ENCODE measurements around the gene RIPK1.
"Not testable (repeated sequence)": the region's sequence is repeated elsewhere in the genome, so short reads cannot be mapped to it uniquely, and the experiment has no call there.

The RIPK1 gene

GRCh38 chr6:3136292-3137011 lies 68.2 kb downstream of the RIPK1 start:
- no peak for DNase-seq (ENCODE audit: low spot score)

GRCh38 chr6:3137057-3137777 lies 68.9 kb downstream of the RIPK1 start:
- no peak for DNase-seq (ENCODE audit: low spot score)

DNA sequence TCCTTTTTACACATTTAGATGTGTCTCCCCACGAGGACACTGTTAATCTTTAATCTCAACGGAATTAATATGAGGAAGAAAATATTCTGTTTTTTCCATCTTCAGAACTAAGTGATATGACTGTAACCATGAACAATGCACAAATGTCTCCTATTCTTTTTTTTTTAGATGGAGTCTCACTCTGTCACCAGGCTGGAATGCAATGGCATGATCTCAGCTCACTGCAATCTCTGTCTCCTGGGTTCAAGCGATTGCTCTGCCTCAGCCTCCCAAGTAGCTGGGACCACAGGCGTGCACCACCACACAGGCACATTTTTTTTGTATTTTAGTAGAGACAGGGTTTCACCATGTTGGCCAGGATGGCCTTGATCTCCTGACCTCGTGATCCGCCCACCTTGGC lies 69.6 kb downstream of the RIPK1 start:
- not testable (repeated sequence) for DNase-seq (ENCODE audit: low spot score)

DNA sequence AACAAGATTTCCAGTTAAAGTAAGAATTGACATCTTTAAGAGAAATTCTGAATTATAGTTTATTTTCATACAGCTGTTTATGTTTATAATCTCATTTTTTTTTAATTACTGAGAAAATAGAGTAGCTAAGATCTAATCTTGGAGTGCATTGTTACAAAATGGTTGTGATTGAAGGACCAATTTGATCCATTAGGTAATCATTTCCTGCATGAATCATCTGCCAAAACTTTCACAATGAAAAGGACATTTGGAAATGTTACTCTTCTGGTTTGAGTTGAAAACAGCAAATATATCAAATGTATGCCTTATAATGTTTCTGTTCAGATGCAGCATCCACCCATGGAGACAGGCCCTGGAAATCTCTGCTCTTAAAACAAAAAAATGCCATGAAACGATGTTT lies 70.0 kb downstream of the RIPK1 start:
- no peak for DNase-seq (ENCODE audit: low spot score)

DNA sequence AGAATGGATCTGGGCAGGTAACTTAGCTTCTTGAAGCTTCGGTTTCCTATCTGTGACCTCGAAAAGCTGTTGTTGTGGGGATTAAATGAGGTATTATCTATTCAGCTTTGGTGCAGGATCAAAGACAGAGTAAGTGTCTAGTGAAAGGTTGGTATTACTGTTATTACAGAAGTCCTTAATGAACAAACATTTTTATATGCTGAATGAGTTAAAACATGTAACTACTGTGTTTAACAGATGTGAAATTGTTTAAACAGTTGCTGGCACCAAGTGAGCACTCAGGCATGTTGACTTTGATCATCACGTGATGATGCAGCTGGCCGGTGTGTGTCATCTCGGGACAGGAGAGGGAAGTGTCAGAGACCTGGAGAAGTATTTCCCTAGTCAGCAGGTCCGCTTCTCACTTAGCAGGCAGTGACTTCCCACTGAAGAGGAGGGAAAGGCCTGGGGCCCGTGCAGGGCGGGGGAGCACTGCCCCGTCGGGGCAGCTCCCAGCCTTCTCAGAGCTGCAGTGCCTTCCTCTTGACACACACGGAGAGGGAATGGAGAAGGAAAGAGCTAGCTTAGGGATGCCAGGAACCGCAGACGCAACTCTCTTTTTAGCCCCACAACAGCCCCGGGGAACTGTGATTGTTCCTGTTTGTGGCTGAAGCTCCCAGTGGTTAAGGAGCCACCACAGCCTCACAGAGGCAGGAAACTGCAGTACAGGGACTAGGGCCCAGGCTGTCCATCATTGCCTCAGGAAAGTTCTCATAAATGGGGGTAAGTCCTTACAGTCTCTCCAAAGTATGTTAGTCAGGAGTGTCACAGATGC lies 71.0 kb downstream of the RIPK1 start:
- DNase-seq (ENCODE audit: low spot score), result peak; percentile 71

GRCh38 chr6:3140201-3140600 lies 71.9 kb downstream of the RIPK1 start:
- DNase-seq (ENCODE audit: low spot score), result no peak

DNA sequence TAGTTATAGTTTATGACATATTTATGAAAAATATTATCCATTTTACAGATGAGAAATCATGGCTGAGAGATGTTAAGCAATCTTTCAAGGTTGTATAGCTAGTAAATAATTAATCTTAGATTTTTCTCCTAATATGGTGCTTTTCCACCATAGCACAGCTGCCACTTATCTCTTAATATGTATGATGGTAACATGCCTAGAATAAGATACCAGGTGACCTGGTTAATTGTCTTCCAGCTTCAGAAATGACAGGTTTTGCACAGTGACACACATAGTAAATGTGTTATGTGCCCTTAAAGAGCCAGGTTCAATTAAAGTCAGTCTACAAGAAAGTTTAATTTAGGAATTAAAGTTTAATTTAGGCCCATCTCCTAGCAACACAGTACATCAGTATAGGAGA lies 74.2 kb downstream of the RIPK1 start:
- no peak for DNase-seq (ENCODE audit: low spot score)

DNA sequence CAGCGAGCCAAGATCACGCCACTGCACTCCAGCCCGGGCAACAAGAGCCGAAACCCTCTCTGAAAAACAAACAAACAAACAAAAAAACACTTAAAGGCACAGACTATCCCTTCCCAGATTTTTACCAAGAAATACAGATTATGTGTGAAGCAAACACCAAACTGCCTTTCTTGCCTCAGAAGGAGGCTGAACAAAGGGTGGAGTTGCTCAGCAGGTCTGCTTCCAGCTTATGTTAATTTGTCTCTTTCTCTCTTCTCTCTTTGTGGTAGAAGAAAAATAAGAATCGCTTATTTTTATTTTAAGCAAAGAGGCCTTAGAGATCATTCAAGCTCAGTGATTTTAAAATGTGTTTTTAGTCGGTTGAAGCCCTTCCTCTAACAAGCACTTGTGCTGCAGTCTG lies 74.9 kb downstream of the RIPK1 start:
- DNase-seq (ENCODE audit: low spot score), result no peak

GRCh38 chr6:3144571-3144970 lies 76.3 kb downstream of the RIPK1 start:
- DNase-seq (ENCODE audit: low spot score), result no peak

DNA sequence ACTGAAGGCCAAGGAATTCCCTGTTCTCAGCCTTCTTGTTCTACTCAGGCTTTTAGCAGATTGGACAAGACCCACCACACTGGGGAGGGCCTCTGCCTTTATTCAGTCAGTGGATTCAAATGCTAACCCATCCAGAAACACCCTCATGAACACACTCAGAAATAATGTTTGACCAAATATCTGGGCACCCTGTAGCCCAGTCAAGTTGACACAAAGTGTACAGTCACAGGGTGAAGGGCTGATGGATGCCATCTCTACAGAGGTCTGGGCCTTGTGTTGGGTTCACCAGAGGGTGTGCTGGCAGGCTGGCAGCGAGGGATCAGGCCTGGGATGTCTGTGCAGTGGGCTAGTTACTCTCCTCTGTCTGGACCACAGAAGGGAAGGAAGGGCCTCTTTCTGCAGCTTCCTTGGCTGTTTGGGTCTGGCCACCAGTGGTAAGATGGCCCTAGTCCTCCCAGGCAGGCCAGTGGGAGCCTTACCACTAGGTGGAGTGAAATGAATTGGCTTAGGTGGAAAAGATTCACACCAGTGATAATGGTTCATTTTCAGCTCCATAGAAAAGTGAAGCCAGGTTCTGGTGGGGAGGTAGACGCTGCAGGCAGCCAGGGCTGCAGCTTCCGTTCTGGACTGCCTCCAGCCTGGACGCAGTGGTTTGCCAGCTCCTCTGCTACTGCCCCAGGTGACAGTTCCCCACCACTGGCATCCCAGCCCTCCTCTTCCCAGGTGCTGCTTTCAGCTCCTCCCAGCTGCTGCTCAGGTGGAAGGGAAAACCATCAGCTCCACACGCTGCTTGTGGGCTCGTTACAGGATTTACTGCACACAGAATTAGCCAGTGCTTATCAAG lies 79.8 kb downstream of the RIPK1 start:
- DNase-seq (ENCODE audit: low spot score), result no peak

- DNase-seq (ENCODE audit: low spot score), result no peak
Observed at GRCh38 chr6:3151691-3152090, 83.4 kb downstream of the RIPK1 start.

DNA sequence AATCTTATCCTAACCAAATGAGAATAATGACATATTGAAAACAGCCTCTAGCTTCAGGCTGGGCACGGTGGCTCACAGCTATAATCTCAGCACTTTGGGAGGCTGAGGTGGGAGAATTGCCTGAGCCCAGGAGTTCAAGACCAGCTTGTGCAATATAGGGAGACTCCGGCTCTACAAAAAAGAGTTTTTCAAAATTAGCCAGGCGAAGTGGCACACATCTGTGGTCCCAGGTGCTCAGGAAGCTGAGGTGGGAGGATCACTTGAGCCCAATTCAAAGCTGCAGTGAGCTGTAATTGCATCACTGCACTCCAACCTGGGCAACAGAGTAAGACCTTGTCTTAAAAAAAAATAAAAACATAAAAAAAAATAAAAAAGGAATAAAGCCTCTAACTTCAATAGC lies 84.4 kb downstream of the RIPK1 start:
- DNase-seq (ENCODE audit: low spot score), result peak; percentile 43

DNA sequence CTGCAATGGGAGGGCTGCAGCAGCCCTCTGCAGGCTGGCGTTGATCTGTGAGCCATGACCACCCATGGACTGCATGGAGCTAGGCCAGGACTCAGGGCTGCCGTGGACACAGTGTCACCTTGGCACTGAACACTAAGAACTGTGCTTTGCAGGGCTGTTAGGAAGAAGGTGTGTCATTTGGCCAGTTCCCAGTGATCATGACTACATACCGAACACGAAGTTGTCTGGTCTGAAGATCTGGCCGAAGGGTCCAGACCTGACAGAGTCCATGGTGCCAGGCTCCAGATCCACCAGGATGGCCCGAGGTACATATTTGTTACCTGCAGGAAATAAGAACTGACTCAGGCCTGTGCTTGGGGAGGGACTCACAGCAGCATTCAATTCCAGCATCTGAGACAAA lies 87.1 kb downstream of the RIPK1 start:
- not testable (repeated sequence) for DNase-seq (ENCODE audit: low spot score)

DNA sequence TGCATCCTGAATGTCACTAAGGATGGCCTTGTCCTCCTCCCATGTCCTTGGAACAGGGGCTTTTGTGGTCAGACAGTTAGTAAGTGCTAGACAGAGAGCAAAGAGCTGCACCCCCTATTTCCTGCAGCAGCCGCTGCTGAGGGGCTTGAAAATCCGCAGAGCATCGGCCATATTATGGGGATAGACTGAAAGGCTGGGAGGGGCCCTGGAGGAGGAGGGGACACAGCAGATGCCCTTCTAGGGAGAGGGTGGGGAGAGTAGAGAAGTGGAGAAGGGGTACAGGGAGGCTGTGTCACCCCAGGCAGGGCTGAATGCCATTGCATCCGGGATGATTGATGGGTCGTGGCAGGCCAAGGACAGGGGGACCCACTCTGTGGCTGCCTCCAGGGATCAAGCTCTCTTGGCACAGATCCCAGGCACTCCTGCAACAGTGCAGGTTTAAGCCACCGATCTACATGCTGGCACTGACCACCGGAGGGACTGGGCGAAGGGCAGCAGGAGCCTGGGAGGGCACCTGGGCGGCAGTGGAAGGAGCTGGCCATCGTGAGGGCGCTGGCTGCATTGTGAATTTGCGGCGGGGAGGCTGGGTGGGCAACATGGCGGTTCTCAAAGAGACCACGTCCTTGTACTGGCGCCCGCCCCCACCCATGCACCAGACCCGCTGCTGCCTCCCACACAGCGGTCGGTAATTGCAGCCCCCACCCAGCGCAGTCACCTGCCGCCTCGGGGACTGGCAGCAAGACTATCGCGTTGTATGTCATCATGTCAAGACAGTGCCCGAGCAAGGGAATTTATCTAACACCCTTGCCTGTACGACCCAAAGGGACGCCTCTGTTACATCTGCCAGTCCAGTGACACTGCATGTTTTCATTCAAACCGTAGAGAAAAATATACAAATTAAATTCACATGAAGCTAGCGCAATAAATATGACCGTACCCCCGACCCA lies 88.2 kb downstream of the RIPK1 start:
- peak; percentile 57 for DNase-seq (ENCODE audit: low spot score)

DNA sequence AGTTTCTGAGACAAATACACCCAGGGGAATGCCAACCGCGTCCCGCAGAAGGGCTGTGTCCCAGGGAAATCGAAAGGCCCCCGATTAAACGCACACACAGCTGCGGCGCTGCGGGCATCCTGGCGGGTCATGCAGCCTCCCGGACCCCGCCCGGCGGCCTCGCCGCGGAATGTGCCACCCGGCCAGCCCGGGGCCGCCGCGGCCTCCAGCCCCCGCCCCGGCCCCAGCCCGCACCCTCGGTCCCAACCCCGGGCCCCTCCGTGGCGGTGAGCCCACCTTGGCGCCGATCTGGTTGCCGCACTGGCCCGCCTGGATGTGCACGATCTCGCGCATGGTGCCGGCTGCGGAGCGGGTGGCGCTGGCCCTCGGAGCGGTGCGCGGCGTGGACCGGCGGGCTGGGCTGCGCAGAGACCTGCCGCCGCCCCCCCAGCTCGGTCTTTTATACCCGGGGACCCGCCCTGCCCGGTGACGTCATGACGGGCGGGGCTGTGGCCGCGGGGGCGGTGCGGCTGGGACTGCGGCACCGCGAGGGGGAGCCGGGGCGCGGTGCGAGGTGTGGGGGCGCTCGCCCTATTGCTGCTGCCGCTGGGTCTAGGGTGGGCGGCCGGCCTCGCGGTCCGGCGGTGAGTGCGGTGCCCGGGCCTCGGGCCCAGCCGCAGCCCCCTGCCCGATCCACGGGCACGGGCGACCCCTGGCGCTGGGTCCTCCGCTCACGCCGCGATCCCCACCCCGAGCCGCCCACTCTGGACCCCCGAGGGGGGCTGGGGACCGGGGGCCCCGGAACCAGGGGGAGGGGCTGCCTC lies 89.0 kb downstream of the RIPK1 start, which contains the start of gene TUBB2A:
TUBB2A (minus strand) TSS at position 414 of the 803 bp plus-strand sequence; CDS start at position 333, 81 bp downstream.
- peak; percentile 80 for DNase-seq (ENCODE audit: low spot score)

DNA sequence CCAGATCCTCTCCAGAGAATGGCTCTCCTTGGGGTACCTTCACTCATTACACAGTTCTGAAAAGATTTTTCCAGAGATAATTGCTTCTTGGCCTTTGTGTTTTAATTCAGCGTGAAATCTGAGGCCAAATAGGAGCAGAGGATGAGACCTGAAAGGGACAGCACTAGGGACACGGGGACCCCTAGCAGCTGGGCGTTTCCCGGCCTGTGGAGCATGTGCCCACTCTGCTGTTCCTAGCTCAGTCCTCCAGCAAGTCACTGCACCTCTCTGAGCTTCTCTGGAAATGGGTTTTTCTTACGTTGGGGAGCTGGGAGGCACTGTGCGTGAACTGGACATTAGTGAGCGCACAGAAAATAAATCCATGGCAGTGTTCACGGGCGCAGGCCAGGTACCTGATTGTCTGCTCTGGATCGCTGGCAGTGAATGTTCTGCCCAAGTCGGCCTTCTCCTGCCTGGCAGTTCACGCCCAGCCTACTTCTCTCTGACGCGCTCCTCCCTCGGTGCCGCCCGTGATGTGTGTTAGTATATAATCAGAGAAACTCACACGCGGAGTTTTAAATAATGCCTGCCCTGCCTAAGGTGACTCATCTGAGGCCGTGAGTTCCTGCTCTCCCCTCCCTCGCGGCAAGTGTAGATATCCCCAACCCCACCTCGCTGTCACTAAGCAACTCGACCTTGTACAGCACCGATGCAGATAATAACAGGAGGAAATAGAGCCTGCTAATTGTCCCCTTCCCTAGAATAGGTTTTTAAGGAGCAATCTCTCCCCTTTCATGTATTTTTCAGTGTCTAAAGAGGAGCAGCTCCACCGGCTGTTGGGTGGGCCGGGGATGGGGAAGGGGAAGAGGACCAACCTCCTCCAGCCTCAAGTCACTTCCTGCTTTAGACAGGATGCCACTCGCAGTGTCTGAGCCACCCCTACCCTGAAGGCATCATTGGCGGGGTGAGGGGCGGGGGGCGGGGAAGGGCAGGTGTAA lies 91.8 kb downstream of the RIPK1 start:
- no peak for DNase-seq (ENCODE audit: low spot score)

GRCh38 chr6:3162067-3162497 lies 93.8 kb downstream of the RIPK1 start:
- no peak for DNase-seq (ENCODE audit: low spot score)

GRCh38 chr6:3162565-3163247 lies 94.4 kb downstream of the RIPK1 start:
- peak; percentile 64 for DNase-seq (ENCODE audit: low spot score)
